Stimulated activated CD8-positive, alpha-beta memory T cell treated with anti-CD3 and anti-CD28 coated beads, Interleukin-12 subunit alpha, Interleukin-12 subunit beta, amount 100 ng/mL, for 4 hours (primary cell): ENCODE data around the gene MTG2.

Experiments
- DNase-seq: peaks from one replicate; pipeline ENCODE4 v3.0.0-alpha.2; 2020; ENCODE audit warnings: low read depth

Gene MTG2

GRCh38 chr20:62186887-62187866 is 4.3 kb downstream of the MTG2 start:
- DNase-seq, result no peak

GRCh38 chr20:62190639-62191411 is 8.0 kb downstream of the MTG2 start:
- DNase-seq, result no peak

- no peak for DNase-seq
Observed at GRCh38 chr20:62191781-62192559, 9.1 kb downstream of the MTG2 start.

GRCh38 chr20:62192635-62193034 is 9.8 kb downstream of the MTG2 start:
- no peak for DNase-seq

GRCh38 chr20:62193079-62194025 is 10.5 kb downstream of the MTG2 start:
- no peak for DNase-seq

- no peak for DNase-seq
Observed at GRCh38 chr20:62195075-62195405, 12.2 kb downstream of the MTG2 start.

- DNase-seq, result no peak
Observed at GRCh38 chr20:62195736-62196135, 12.9 kb downstream of the MTG2 start.

GRCh38 chr20:62196286-62196685 is 13.5 kb downstream of the MTG2 start:
- DNase-seq, result no peak

- DNase-seq, result no peak
Observed at GRCh38 chr20:62197311-62197710, 14.5 kb downstream of the MTG2 start.

- no peak for DNase-seq
Observed at GRCh38 chr20:62197801-62198200, 15.0 kb downstream of the MTG2 start.

- DNase-seq, result no peak
Observed at GRCh38 chr20:62198496-62198895, 15.7 kb downstream of the MTG2 start.

GRCh38 chr20:62198931-62199330 is 16.1 kb downstream of the MTG2 start:
- no peak for DNase-seq

- no peak for DNase-seq
Observed at GRCh38 chr20:62200491-62201172, 17.8 kb downstream of the MTG2 start.

- DNase-seq, result no peak
Observed at GRCh38 chr20:62201173-62202082, 18.6 kb downstream of the MTG2 start.

GRCh38 chr20:62202083-62202395 is 19.2 kb downstream of the MTG2 start:
- DNase-seq, result no peak

GRCh38 chr20:62202676-62203377 is 20.0 kb downstream of the MTG2 start:
- DNase-seq, result no peak

GRCh38 chr20:62203378-62204030 is 20.7 kb downstream of the MTG2 start:
- DNase-seq, result no peak

- DNase-seq, result no peak
Observed at GRCh38 chr20:62205618-62206387, 23.0 kb downstream of the MTG2 start.
